ENCODE results near the gene LMF2. TPM values are rescaled to one million over a fixed set of nuclear protein-coding genes. Genes with fewer than 3 reads are reported as not detected.

LMF2 gene
- total RNA-seq, 1 donor from 2014 or later, result 82.9 TPM

DNA sequence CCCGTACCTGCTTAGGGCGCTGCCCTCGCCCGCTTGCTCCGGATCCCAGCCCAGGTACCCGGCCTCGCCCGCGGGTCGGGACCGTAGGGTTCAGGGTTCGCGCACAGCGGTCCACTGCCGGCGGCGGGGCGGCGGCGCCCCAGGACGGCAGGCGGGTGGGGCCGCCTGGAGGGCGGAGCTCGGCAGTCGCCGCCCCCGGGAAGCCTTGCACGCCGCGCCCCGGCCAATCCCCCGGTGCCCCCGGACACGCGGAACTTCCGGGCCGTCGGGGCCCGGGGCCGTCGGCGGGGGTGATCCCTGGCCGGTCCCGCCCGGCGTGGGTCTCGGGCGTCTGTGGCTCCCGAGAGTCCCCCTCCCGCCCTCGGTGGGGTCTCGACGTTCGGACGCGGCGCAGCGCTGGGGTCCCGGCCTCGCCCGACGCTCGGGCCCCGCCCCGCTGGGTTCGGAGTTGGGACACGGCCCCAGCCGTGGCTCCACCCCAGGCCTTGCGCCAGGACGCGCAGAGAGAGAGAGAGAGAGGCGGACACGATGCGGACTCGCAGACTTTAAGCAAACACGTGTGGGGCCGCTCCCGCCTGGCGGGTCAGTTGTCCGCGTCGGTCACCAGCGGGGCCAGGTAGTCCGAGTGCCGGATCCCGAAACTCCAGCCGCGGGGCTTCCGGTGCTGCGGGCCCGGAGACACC, 22.5 kb upstream of the LMF2 start, which contains the start of gene TYMP:
Gene TYMP (minus strand): TSS at position 116 of the 683 bp plus-strand sequence. CDS start 303 bp downstream, outside the sequence.
- no peak for DNase-seq (ENCODE audit: low read depth, low spot score)
- Mint-ChIP-seq H3K27ac (ENCODE audit: unreplicated experiment) (no peak within 1 kb of the TSS), H3K36me3 (ENCODE audit: low read depth) (peaks cover 3% of the 10 kb centered on the region), H3K4me3 (peak within 1 kb of the TSS; percentile 85), H3K4me1 (peaks cover 29% of the 10 kb centered on the region), H3K9me3 (no peaks in the 10 kb centered on the region), H3K27me3 (ENCODE audit: low read depth) (peaks cover 76% of the 10 kb centered on the region)
- TF ChIP-seq, protein P1, sequence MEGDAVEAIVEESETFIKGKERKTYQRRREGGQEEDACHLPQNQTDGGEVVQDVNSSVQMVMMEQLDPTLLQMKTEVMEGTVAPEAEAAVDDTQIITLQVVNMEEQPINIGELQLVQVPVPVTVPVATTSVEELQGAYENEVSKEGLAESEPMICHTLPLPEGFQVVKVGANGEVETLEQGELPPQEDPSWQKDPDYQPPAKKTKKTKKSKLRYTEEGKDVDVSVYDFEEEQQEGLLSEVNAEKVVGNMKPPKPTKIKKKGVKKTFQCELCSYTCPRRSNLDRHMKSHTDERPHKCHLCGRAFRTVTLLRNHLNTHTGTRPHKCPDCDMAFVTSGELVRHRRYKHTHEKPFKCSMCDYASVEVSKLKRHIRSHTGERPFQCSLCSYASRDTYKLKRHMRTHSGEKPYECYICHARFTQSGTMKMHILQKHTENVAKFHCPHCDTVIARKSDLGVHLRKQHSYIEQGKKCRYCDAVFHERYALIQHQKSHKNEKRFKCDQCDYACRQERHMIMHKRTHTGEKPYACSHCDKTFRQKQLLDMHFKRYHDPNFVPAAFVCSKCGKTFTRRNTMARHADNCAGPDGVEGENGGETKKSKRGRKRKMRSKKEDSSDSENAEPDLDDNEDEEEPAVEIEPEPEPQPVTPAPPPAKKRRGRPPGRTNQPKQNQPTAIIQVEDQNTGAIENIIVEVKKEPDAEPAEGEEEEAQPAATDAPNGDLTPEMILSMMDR (conservative IDR thresholded peaks at IDR 0.05), result no peak

DNA sequence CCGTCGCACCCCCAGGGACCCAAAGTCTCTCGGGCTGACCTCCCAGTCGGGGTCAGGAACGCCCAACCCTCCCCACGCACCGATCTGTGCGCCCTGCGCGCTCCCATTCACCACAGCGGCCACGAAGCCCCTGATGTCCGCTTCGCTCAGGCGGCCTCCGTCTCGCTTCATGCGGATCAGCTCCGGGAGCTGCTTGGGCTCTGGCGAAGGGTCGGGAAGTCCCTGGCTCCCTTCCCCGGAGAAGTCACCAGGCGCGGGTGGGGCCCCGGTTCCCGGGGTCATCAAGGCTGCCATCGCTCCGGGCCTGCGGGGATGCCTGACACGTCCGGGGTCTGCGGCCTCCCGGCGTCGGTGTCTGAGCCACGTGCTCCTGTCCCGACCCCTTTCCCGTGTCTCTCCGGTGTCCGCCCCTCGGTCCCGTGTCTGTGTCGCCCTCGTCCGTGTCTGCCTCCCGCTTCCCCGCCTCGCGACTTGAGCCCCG, 22.0 kb upstream of the LMF2 start:
- peaks cover 78% of the 10 kb centered on the region for H3K27me3 Mint-ChIP-seq (ENCODE audit: low read depth)
- peaks cover 6% of the 10 kb centered on the region for H3K36me3 Mint-ChIP-seq (ENCODE audit: low read depth)
- TF ChIP-seq, protein P1 (conservative IDR thresholded peaks at IDR 0.05), result no peak
- H3K4me3 Mint-ChIP-seq, result peak overlapping the region; percentile 31
- peaks cover 31% of the 10 kb centered on the region for H3K4me1 Mint-ChIP-seq
- DNase-seq (ENCODE audit: low read depth, low spot score), result no peak
- H3K27ac Mint-ChIP-seq (ENCODE audit: unreplicated experiment), result no peak overlapping the region
- no peaks in the 10 kb centered on the region for H3K9me3 Mint-ChIP-seq

DNA sequence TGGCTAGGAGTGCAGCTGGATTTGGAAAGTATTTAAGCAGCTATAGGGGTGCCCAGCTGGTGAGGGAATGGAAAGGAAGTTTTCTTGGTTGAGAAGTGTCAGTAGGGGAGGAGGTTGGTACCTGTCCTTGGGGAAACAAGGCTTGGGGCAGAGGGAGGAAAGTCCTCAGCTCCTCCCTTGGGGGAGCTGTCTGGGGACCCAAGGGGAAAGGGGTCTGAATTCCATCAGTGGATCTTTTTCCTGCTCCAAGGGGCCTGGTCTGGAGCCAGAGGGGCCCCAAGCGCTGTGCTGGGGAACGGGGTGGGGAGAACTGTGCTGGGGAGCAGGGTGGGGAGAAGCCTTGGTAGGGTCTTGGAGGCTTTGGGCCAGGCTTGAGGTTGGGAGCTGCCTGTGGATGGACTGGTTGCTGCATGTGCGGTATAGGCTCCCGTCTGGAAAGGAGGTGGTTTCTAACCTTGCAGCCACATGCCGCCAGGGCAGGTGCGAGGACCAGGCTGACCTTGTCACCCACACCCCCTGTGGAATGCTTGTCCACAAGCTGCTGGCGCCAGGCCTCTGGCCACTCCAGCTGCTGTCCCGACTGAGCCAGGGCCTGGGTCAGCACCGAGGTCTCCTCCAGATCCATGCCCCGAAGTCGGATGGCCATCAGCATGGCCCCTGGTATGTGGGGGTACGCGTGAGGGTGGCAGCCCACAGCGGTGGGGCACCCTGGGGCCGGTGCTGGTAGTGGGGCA, 21.3 kb upstream of the LMF2 start:
- Mint-ChIP-seq H3K27me3 (ENCODE audit: low read depth) (peaks cover 72% of the 10 kb centered on the region), H3K36me3 (ENCODE audit: low read depth) (peaks cover 6% of the 10 kb centered on the region), H3K27ac (ENCODE audit: unreplicated experiment) (no peak overlapping the region), H3K9me3 (no peaks in the 10 kb centered on the region), H3K4me3 (peak overlapping the region; percentile 85), H3K4me1 (peaks cover 27% of the 10 kb centered on the region)
- TF ChIP-seq, protein P1 (conservative IDR thresholded peaks at IDR 0.05), result no peak
- DNase-seq (ENCODE audit: low read depth, low spot score), result no peak

DNA sequence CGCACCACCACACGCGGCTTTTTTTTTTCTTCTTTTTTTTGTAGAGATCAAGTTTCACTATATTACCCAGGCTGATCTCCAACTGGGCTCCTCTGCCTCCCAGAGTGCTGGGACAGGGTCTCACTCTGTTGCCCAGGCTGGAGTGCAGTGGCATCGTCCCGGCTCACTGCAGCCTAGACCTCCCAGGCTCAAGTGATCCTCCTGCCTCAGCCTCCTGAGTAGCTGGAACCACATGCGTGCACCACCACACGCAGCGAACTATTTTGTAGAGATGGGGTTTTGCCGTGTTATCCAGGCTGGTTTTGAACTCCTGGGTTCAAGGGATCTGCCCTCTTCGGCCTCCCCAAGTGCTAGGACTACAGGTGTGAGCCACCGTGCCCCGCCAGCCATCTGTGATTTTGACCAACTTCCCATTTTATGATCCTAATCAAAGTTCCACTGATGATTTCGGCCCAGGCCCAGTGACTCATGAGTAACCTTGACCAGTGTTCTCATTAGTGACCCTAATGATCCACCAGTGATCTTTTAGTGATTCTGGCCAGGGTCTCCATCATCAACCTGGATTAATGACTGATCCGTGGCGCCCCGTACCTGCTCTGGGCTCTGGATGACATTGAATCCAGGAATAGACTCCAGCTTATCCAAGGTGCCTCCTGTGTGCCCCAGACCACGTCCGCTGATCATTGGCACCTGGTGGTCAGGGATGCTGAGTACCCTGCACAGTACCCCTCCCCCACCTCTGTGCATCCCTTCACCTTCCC, 20.6 kb upstream of the LMF2 start:
- Mint-ChIP-seq H3K27ac (ENCODE audit: unreplicated experiment) (no peak overlapping the region), H3K27me3 (ENCODE audit: low read depth) (peaks cover 65% of the 10 kb centered on the region), H3K4me1 (peaks cover 23% of the 10 kb centered on the region), H3K4me3 (peak overlapping the region; percentile 85), H3K36me3 (ENCODE audit: low read depth) (peaks cover 6% of the 10 kb centered on the region), H3K9me3 (no peaks in the 10 kb centered on the region)
- no peak for DNase-seq (ENCODE audit: low read depth, low spot score)
- TF ChIP-seq, protein P1 (conservative IDR thresholded peaks at IDR 0.05), result no peak
